Aorta (tissue), 5 donors: ENCODE measurements around the gene RPS3A. TPM values are rescaled to one million over a fixed set of nuclear protein-coding genes. Genes with fewer than 3 reads are reported as not detected.
"Not testable (repeated sequence)": the region's sequence is repeated elsewhere in the genome, so short reads cannot be mapped to it uniquely, and the experiment has no call there.

Experiments
- ATAC-seq: fragments of 200-7000 bp; cut with Tn5 transposase; one replicate; pipeline ENCODE4 v1.9.1; 2022; ENCODE audit warnings: moderate library complexity; ENCODE audit not compliant: low FRiP score
- DNase-seq, 2 donors: peaks; one replicate each; pipeline ENCODE4 v3.0.0-alpha.2; 2020
- H3K27ac ChIP-seq, 2 donors: one replicate each; pipeline ENCODE4 v1.5.1; 2013; ENCODE audit warnings: low read length in 2 of 2, mild to moderate bottlenecking in 2 of 2, moderate library complexity in 2 of 2, control low read depth in 1 of 2, inconsistent platforms in 1 of 2, low read depth in 1 of 2
- H3K27me3 ChIP-seq, 2 donors: one replicate each; pipeline ENCODE4 v1.6.1; 2013; ENCODE audit warnings: control low read depth in 1 of 2, low read length in 1 of 2, mild to moderate bottlenecking in 1 of 2, moderate library complexity in 1 of 2; ENCODE audit not compliant: insufficient read depth in 2 of 2, control insufficient read depth in 1 of 2
- H3K36me3 ChIP-seq, 2 donors: one replicate each; pipeline ENCODE4 v1.6.1; 2013; ENCODE audit warnings: control low read depth in 1 of 2, low read length in 1 of 2, mild to moderate bottlenecking in 1 of 2; ENCODE audit not compliant: insufficient read depth in 2 of 2, control insufficient read depth in 1 of 2
- H3K4me1 ChIP-seq, 2 donors: one replicate each; pipeline ENCODE4 v1.6.1; 2013; ENCODE audit warnings: low read length in 2 of 2, control low read depth in 1 of 2, mild to moderate bottlenecking in 1 of 2, moderate library complexity in 1 of 2; ENCODE audit not compliant: insufficient read depth in 2 of 2, control insufficient read depth in 1 of 2
- H3K4me3 ChIP-seq, 2 donors: one replicate each; pipeline ENCODE4 v1.5.1; 2013; ENCODE audit warnings: low read length in 2 of 2, control low read depth in 1 of 2, mild to moderate bottlenecking in 1 of 2
- H3K9me3 ChIP-seq: one replicate; pipeline ENCODE4 v1.6.1; 2013; ENCODE audit warnings: mild to moderate bottlenecking, low read length; ENCODE audit not compliant: control insufficient read depth
- WGBS, 2 donors: extraction: QIAGEN DNeasy Blood & Tissue Kit; methylation state at CpG; one replicate each; pipeline ENCODE4 v1.1.7; 2013; 5-methylcytosine and 5-hydroxymethylcytosine counted together
- intact Hi-C, 2 donors: fragments of 100-400 bp; cut with DNase I; formaldehyde crosslinking; loops; one replicate each; pipeline versions ENCODE4 v1.14.2 to v1.15.0; 2022
- polyA plus RNA-seq, 2 donors: library from polyadenylated mRNA; stranded (reverse); fragments of 200-250 nt; gene quantifications; one replicate each; pipeline ENCODE4 v1.2.3, GENCODE V29; 2013
- total RNA-seq, 2 donors: library from RNA; stranded (reverse); fragmentation: NEBNext Ultra II Directional; extraction: Animal tissue kit (Norgen Biotek cat#: 25700); gene quantifications; one replicate each; pipeline ENCODE4 v1.2.1, GENCODE V29; 2021
- donor health status: healthy with polysubstance abuse.
- donor health status: Bipolar disorder and iron deficiency.
- donor health status: DM: no; HTN: no; CAD: no.
- donor health status: DM: no; HTN: no; CAD: no.
- donor health status: DM: yes; HTN: yes; CAD: no.

RPS3A gene
- total and polyA plus RNA-seq, 4 donors = 1,314 to 9,539 (median 2,170) TPM

DNA sequence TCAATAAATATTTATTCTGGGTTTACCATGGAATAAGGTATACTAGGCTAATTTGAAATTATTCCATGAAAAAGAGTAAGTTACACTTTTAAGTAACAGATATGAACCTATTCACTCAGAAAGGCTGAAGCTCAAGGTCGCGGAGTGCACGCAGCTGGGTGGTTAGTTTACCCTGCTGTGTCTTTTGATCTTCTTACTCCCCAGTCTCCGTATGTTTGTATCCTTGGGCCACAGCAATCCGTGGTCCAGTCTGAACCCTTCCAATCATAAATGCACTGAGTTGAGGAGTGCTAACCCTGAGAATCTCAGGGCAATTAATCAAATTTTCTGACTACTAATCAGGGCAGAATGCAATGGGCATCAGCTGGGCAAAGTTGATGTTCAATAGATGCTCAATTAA lies 33.9 kb downstream of the RPS3A start:
- no peak for DNase-seq
- H3K9me3 ChIP-seq = no peaks in the 10 kb centered on the region
- peaks cover 5 to 8% of the 10 kb centered on the region in 2 donors for H3K36me3 ChIP-seq
- no peaks in the 10 kb centered on the region for H3K27me3 ChIP-seq
- no peak for ATAC-seq
- H3K4me3 ChIP-seq = no peak overlapping the region
- intact Hi-C loops = no loop called here
- H3K27ac ChIP-seq = no peak overlapping the region
- no peaks in the 10 kb centered on the region for H3K4me1 ChIP-seq
- 89 to 90% methylated on average over 5 of the region's 5 CpGs for WGBS, 2 donors

DNA sequence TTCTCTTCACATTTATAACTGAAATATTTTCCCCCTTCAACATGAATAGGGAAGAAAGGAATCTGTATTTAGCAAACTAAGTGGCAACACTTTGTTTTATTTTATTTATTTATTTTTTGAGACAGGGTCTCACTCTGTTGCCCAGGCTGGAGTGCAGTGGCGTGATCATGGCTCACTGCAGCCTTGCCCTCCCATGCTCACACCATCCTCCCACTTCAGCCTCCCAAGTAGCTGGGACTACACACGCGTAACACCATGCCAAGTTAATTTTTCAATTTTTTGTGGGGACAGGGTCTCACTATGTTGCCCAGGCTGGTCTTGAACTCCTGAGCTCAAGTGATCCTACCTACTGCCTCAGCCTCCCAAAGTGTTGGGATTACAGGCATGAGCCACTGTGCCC lies 36.6 kb downstream of the RPS3A start:
- DNase-seq, H3K27ac ChIP-seq, H3K27me3 ChIP-seq, H3K9me3 ChIP-seq, ATAC-seq, H3K36me3 ChIP-seq, H3K4me1 ChIP-seq, H3K4me3 ChIP-seq, intact Hi-C loops: not testable (repeated sequence)
- WGBS, 2 donors = 93 to 94% methylated on average over 3 of the region's 3 CpGs

DNA sequence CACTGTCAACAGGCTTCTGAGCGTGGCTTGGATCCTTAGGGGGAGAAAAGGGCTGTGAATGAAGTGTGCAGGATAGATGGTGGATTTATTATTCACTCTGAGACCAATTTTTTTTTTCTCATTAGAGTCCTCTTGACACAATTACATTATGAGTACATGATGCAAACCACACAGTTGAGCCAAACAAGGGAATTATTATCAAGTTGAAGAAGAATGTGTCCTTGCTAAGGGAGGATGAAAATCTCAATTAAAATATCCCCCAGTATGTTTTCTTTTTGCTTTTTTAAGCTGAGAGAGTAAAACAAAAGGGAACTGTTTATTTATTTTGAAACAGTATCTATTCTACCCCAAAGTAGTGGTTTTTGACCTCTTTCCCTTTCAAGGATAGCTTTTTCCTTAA lies 40.4 kb downstream of the RPS3A start:
- DNase-seq (no peak), ATAC-seq (no peak)
- Histone ChIP-seq H3K9me3 (no peaks in the 10 kb centered on the region), H3K27me3 (no peaks in the 10 kb centered on the region), H3K4me1 (no peaks in the 10 kb centered on the region), H3K36me3 (peaks cover 3 to 8% of the 10 kb centered on the region in 2 donors), H3K4me3 (no peak overlapping the region), H3K27ac (no peak overlapping the region)
- intact Hi-C loops = no loop called here
- WGBS, 2 donors = 88 to 92% methylated on average over 1 of the region's 1 CpG

DNA sequence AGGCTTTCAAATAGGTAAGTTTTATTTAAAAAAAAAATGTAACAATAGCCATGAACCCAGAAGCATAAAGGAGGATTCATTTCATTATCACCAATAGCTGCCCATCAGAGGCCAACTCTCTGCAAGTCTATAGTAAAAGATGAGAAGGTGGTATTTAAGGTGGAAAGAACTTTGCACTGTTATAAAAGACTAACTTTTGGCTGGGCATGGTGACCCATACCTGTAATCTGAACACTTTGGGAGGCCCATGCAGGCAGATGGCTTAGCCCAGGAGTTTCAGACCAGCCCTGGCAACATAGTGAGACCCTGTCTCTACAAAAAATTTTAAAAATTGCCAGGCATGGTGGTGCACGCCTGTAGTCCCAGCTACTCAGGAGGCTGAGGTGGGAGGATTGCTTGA lies 43.3 kb downstream of the RPS3A start:
- Histone ChIP-seq H3K27me3 (no peaks in the 10 kb centered on the region), H3K4me3 (no peak overlapping the region), H3K4me1 (no peaks in the 10 kb centered on the region), H3K36me3 (peaks cover 3 to 11% of the 10 kb centered on the region in 2 donors), H3K27ac (no peak overlapping the region), H3K9me3 (no peaks in the 10 kb centered on the region)
- no peak for DNase-seq
- intact Hi-C loops = no loop called here
- 98 to 100% methylated on average over 1 of the region's 1 CpG for WGBS, 2 donors
- ATAC-seq = no peak

DNA sequence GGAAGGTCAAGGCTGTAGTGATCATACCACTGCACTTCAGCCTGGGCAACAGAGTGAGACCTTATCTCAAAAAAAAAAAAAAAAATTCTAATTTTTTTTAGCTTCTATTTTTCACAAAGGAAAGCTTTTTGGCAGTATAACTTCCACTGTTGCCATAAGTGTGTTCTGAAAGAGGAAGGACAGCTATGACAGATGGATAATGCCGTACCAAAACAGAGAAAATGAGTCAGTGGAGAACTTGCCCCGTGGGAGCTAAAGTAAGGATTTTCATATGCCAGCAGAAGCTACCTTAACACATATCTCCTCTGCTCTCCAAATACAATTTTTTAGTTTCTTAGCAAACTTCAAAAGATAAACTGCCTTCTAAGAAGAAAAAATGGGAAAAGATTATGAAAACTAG lies 43.7 kb downstream of the RPS3A start:
- 15 to 27% methylated on average over 2 of the region's 2 CpGs for WGBS, 2 donors
- peaks cover 3 to 11% of the 10 kb centered on the region in 2 donors for H3K36me3 ChIP-seq
- intact Hi-C loops = no loop called here
- no peaks in the 10 kb centered on the region for H3K27me3 ChIP-seq
- no peak for DNase-seq
- no peak overlapping the region for H3K4me3 ChIP-seq
- no peak overlapping the region for H3K27ac ChIP-seq
- no peaks in the 10 kb centered on the region for H3K4me1 ChIP-seq
- ATAC-seq = no peak
- H3K9me3 ChIP-seq = no peaks in the 10 kb centered on the region

DNA sequence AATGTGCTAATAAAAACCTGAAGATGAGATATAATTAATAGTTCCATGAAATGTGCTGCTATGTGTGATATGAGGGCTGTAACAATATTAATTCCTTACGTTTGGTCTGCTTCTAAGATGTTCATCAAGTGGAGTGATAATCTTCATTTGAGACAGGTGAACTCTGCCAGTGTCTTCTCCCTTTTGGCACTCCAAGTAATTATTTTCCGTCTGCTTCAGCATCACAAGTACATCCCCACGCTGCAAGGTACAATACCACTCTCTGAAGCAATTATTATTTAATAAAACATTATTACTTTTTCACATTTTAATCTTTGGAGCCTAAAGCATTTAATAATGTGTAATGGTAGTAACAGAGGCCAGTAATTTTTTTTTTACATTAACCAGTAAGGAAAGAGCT lies 44.4 kb downstream of the RPS3A start:
- no peaks in the 10 kb centered on the region for H3K4me1 ChIP-seq
- no peaks in the 10 kb centered on the region for H3K9me3 ChIP-seq
- no peak for ATAC-seq
- H3K4me3 ChIP-seq = no peak overlapping the region
- 95 to 96% methylated on average over 3 of the region's 3 CpGs for WGBS, 2 donors
- intact Hi-C loops = no loop called here
- H3K27me3 ChIP-seq = no peaks in the 10 kb centered on the region
- H3K27ac ChIP-seq = no peak overlapping the region
- DNase-seq = no peak
- H3K36me3 ChIP-seq = peaks cover 3 to 11% of the 10 kb centered on the region in 2 donors

DNA sequence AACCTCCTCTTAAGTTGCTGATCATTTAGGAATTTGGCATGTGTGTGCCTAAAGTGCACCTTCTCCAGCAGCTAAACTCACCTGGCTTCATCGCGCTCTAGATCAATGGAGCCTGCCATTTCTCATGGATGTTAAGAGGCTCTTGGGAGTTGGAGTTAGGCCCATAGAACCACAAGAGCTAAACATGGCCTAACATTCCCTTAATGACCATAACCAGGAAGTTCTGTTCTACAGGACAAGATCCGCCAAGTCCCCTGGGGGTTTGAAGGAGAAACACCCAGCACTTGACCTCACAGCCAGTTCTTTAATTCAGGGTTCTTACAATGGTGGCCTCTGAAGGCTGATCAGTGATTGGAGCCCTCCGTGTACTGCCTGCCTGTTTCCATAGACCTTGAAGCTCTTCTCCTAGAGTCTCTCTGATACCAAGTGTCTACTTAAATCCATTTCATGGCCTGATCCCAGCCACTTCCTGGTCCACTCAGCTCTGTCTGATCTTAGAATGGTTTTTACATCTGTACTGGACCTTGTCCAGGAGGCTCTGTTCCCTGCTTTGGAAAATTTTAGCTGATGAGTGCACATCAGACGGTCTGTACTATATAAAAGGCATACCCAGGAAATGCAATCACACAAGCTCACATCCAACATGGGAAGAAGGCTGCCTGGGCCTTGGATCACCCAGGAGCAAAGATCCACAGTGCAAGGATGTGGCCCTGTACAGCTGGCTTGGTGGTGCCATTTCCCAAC lies 45.1 kb downstream of the RPS3A start:
- H3K4me1 ChIP-seq = no peaks in the 10 kb centered on the region
- H3K27ac ChIP-seq = no peak overlapping the region
- H3K9me3 ChIP-seq = no peaks in the 10 kb centered on the region
- peaks cover 3 to 9% of the 10 kb centered on the region in 2 donors for H3K36me3 ChIP-seq
- H3K4me3 ChIP-seq = no peak overlapping the region
- H3K27me3 ChIP-seq = no peaks in the 10 kb centered on the region
- no peak for DNase-seq
- WGBS, 2 donors = 88 to 90% methylated on average over 5 of the region's 5 CpGs
- intact Hi-C loops = no loop called here
- ATAC-seq = no peak

DNA sequence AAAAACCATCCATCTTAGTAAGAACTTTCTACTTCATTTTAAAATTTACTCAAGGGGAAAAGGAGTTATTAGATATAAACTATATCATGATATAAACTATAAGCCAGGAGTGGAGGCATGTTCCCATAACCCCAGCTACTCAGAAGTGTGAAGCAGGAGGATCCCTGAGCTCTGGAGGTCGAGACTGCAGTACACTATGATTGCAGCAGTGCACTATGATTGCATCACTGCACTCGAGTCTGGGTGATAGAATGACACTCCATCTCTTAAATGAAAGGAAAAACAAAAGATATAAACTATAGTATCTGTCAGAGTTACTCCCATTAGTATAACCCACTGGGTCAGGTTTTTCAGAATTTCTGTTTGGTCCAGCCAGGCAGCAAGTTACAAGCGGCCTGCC lies 47.6 kb downstream of the RPS3A start:
- H3K4me3 ChIP-seq = no peak overlapping the region
- H3K27me3 ChIP-seq = no peaks in the 10 kb centered on the region
- H3K9me3 ChIP-seq = no peaks in the 10 kb centered on the region
- intact Hi-C loops = no loop called here
- DNase-seq = no peak
- ATAC-seq = no peak
- H3K4me1 ChIP-seq = no peaks in the 10 kb centered on the region
- H3K36me3 ChIP-seq = peaks cover 3 to 8% of the 10 kb centered on the region in 2 donors
- WGBS, 2 donors = 74 to 83% methylated on average over 3 of the region's 3 CpGs
- H3K27ac ChIP-seq = no peak overlapping the region

DNA sequence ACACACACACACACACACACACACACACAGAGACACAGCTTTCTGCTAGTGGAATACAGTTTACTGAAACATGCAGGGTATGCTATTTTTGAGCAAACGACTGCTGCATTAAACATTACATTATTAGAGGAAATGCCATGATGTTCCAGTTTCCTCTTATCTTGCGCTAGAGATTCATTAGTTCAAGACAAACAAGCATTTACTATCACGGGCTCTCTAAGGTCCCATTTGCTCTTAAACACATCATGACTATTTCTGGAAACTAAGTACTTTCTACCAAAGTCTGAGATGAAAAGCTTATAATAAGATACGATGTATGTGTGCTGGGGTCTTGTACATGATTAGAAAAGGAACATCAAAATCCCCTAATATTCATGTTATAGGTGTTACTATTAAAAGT lies 48.8 kb downstream of the RPS3A start:
- no peaks in the 10 kb centered on the region for H3K9me3 ChIP-seq
- intact Hi-C loops = no loop called here
- H3K4me1 ChIP-seq = no peaks in the 10 kb centered on the region
- no peak overlapping the region for H3K4me3 ChIP-seq
- no peaks in the 10 kb centered on the region for H3K27me3 ChIP-seq
- DNase-seq (no peak), ATAC-seq (no peak)
- no peak overlapping the region for H3K27ac ChIP-seq
- H3K36me3 ChIP-seq = peaks cover 3 to 8% of the 10 kb centered on the region in 2 donors
- 84 to 89% methylated on average over 4 of the region's 4 CpGs for WGBS, 2 donors
